NCI-H1436 (cell line): Measurements from ENCODE around the gene ZNF556.

ENCODE experiments used
- DNase-seq: peaks from one replicate; lab custom pipeline; 2025; lab: John Stamatoyannopoulos, UW

The ZNF556 gene

DNA sequence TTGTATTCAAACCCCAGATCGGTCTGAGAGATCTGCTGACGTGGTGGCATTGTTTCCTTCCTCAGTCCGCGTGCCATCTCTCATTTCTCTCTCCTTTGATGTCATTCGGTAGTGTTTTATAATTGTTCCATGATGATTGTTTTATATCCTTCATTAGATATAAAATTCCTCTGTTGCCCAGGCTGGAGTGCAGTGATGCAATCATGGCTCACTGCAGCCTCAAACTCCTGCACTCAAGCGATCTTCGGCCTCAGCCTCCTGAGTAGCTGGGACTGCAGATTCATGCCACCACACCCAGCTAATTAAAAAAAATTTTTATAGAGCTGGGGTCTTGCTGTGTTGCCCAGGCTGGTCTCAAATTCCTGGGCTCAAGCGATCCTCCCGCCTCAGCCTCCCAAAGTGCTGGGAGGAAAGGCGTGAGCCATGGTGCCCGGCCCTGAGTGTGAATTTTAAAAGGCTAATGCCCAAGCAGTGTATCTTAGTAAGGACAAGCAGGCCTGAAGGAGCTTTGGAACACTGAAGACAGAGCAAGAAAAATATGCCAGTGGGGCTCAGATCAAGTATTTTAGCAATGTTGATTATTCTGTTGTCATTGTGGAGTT is 38.9 kb downstream of the ZNF556 start:
- no peak for DNase-seq

DNA sequence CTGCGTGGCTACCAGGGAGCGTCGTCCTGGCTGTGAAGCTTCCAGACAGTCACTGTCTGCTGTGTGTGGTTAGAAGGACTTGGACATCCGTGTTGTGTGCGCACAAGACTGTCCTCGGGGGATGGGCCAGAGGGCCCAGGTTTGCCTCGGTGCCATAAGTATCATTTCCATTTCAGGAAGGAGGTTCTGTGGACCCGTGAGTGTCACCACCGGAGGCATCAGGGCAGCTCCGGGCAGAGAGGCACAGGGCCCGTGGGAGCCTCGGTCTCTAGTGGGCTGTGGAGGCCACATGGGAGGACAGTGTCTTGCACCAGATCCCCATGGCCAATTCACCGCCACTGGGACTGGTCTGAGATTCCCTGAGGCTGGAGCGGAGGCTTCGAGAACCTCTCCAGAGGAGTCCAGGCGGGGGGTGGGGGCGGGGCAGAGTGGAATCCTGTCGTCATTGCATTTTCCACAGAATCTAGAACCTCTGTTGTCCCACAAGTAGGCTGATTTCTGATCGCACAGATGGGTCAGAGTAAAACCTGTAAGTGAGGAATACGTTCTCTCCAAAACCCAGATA is 39.6 kb downstream of the ZNF556 start:
- DNase-seq = no peak

DNA sequence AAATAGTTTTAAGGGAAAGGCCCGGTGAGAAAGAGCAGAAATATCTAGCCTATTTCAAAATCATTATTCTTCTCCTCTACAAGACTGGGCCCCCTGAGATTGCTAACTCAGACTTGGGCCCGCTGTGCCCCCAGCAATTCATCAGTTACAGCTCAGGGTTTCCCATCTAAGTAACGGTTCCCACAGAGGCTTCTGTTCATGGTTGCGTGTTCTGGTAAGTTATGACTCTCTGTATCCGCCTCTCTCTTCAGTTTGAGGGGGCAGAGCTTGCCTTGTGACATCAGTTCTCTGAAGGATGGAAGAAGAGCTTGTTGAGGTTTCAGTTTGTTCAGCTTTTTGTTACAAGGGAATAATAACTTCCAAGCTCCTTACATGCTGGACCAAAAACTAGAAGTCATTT is 45.2 kb downstream of the ZNF556 start:
- DNase-seq = no peak

DNA sequence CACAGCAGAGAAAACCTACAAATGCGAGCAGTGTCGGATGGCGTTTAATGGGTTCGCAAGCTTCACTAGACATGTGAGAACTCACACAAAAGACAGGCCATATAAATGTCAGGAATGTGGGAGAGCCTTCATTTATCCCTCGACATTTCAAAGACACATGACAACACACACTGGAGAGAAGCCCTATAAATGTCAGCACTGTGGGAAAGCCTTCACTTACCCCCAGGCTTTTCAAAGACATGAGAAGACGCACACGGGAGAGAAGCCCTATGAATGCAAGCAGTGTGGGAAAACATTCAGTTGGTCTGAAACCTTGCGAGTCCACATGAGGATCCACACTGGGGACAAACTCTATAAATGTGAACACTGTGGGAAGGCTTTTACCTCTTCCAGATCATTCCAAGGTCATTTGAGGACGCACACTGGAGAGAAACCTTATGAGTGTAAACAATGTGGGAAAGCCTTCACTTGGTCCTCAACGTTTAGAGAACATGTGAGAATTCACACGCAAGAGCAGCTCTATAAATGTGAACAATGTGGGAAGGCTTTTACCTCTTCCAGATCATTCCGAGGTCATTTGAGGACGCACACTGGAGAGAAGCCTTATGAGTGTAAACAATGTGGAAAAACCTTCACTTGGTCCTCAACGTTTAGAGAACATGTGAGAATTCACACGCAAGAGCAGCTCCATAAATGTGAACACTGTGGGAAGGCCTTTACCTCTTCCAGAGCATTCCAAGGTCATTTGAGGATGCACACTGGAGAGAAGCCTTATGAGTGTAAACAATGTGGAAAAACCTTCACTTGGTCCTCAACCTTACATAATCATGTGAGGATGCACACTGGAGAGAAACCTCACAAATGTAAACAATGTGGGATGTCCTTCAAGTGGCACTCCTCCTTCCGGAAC is 50.4 kb downstream of the ZNF556 start:
- no peak for DNase-seq

DNA sequence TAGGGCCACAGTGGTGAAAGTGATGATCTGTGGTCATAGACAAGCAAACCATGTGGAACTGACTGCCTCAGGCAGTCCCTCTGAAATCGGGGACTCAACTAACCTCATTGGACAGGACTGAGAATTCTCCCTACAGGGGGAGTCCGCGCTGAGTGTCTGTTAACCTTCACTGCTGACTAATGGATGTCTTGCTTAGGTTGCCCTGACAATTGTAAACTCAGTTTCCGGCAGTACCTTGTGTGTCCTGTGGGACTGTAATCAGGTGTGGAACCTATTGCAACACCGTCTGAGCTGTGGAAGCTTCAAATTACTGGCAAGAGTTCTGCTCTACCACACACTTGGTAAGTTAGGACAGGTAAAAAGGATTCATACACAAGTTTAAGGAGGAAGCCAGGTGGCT is 55.9 kb downstream of the ZNF556 start:
- DNase-seq = peak; percentile 5

DNA sequence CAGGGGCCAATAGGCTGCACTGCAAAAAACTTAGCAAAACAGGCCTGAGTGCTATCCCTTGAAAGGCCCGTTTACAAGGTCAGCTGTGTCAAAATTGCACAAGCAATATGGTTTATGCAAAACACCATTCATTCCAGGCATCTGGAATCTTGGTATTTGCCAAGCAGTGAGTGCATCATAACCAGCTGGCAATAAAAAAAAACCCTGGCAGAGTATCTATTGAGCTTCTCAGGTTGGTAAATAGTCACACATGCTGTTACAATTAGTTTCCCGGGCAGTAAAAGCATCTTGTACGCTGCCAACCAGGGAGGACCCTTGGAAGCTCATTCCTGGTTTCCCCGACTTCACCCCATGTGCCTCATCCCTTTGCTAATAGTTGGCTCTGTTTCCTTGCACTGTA is 56.4 kb downstream of the ZNF556 start:
- no peak for DNase-seq

DNA sequence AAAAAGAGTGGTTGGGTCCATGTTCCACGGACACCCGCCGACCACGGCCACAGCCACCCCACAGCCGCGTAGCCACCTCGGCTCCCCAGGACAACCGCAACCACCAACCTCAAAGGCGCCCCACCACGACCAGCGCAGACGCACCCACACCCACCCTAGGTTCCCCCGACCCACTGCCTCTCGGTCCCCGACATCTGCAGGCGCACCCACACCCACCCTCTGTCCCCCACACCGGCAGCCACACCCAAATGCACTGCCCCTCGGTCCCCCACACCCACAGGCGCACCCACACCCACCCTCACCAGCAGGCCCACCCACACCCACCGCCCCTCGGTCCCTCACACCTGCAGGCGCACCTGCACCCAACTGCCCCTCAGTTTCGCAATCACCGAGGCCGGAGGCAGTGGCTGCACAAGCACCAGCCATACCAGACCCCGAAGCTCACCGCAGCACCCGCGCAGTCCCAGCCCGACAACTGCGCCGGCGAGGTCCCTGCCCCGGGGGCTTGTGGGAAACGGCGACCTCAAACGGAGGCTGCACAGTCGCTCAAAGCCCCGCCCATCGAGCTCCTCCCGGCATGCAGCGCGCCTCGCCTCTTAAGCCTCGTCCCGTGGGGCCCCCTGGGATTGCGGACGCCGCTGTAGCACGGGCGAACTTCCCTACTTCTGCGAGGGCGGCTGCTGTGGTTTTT is 59.4 kb downstream of the ZNF556 start:
- no peak for DNase-seq

DNA sequence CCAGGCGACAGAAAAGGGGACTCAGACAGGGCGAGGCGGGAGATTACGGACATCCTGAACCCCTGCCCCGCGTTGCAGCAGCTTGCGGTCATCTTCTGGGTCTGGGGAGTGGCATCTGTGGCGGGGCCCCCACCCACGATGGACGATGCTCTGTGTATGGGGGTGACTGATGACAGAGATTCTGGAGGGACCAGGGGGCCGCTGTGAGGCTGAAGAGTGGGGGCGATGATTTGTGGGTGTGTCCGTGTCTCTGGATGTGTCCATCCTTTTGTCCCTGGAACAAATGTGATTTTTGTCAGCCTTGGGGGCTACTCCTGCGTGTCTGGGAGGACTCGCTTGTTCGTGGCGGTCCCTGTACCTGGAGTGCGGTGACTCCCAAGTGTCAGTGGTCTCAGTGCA is 59.9 kb downstream of the ZNF556 start:
- DNase-seq = no peak
